Neural cell (in vitro differentiated cells): Measurements from ENCODE around the gene CLEC16A.

ENCODE experiments used
- EP300 ChIP-seq: fragments of 450-650 bp; conservative IDR thresholded peaks from 2 replicates; pipeline ENCODE4 v1.6.1; 2014; ENCODE audit warnings: antibody characterized with exemption, mild to moderate bottlenecking, moderate library complexity; ENCODE audit not compliant: poor library complexity, severe bottlenecking
- POLR2AphosphoS5 ChIP-seq: IDR thresholded peaks from 2 replicates; pipeline ENCODE4 v1.6.1; 2012

- TF ChIP-seq POLR2AphosphoS5 (no peak), EP300 (no peak)
These were observed 123.4 kb downstream of the CLEC16A start for GRCh38 chr16:11067697-11068141.
